MG63 (cell line): ENCODE measurements around the gene GCH1. TPM values are rescaled to one million over a fixed set of nuclear protein-coding genes. Genes with fewer than 3 reads are reported as not detected.

Experiments used
- DNase-seq: peaks from one replicate; pipeline ENCODE4 v3.0.0-alpha.2; 2020
- H3K27me3 ChIP-seq: fragments of 250-450 bp; sonication (Bioruptor Pico); 2 replicates; pipeline ENCODE4 v1.5.1; 2020; ENCODE audit warnings: mild to moderate bottlenecking, moderate library complexity
- H3K36me3 ChIP-seq: fragments of 250-450 bp; sonication (Bioruptor Pico); 2 replicates; pipeline ENCODE4 v1.5.1; 2020; ENCODE audit warnings: mild to moderate bottlenecking, moderate library complexity
- H3K4me3 ChIP-seq: fragments of 250-450 bp; sonication (Bioruptor Pico); 2 replicates; pipeline ENCODE4 v1.5.1; 2020; ENCODE audit warnings: mild to moderate bottlenecking, moderate library complexity
- H3K9me3 ChIP-seq: fragments of 250-450 bp; sonication (Bioruptor Pico); 2 replicates; pipeline ENCODE4 v1.5.1; 2020; ENCODE audit warnings: mild to moderate bottlenecking, moderate library complexity
- total RNA-seq: library from RNA; depleted of rRNA; stranded (reverse); fragments of >200 nt; shearing (Covaris generic); gene quantifications from 2 replicates; pipeline ENCODE4 v1.2.3, GENCODE V29; 2014; ENCODE audit warnings: low replicate concordance

The GCH1 gene
- total RNA-seq, 1 experiment from 2014 or later, result 1.1 TPM

- H3K9me3 ChIP-seq, result no peaks in the 10 kb centered on the region
- no peak for DNase-seq
- H3K27me3 ChIP-seq, result no peaks in the 10 kb centered on the region
- H3K4me3 ChIP-seq, result no peak overlapping the region
- no peaks in the 10 kb centered on the region for H3K36me3 ChIP-seq
Observed at GRCh38 chr14:54817506-54817905, 85.1 kb downstream of the GCH1 start.

- no peak overlapping the region for H3K4me3 ChIP-seq
- no peaks in the 10 kb centered on the region for H3K27me3 ChIP-seq
- no peak for DNase-seq
- H3K9me3 ChIP-seq, result no peaks in the 10 kb centered on the region
- no peaks in the 10 kb centered on the region for H3K36me3 ChIP-seq
Observed at GRCh38 chr14:54816450-54816849, 86.2 kb downstream of the GCH1 start.

- H3K4me3 ChIP-seq, result no peak overlapping the region
- H3K36me3 ChIP-seq, result no peaks in the 10 kb centered on the region
- H3K27me3 ChIP-seq, result no peaks in the 10 kb centered on the region
- DNase-seq, result no peak
- no peaks in the 10 kb centered on the region for H3K9me3 ChIP-seq
Observed at GRCh38 chr14:54815515-54815914, 87.1 kb downstream of the GCH1 start.

GRCh38 chr14:54815016-54815415 is 87.6 kb downstream of the GCH1 start:
- peak; percentile 84 for DNase-seq
- Histone ChIP-seq H3K9me3 (no peaks in the 10 kb centered on the region), H3K27me3 (no peaks in the 10 kb centered on the region), H3K36me3 (no peaks in the 10 kb centered on the region), H3K4me3 (peak overlapping the region; percentile 9; the same call in 1 of the 2 replicates)

- no peaks in the 10 kb centered on the region for H3K36me3 ChIP-seq
- DNase-seq, result peak; percentile 34
- H3K9me3 ChIP-seq, result no peaks in the 10 kb centered on the region
- no peak overlapping the region for H3K4me3 ChIP-seq
- no peaks in the 10 kb centered on the region for H3K27me3 ChIP-seq
Observed at GRCh38 chr14:54814076-54814475, 88.5 kb downstream of the GCH1 start.

GRCh38 chr14:54813081-54813480 is 89.5 kb downstream of the GCH1 start:
- Histone ChIP-seq H3K4me3 (no peak overlapping the region), H3K36me3 (no peaks in the 10 kb centered on the region), H3K27me3 (no peaks in the 10 kb centered on the region)

GRCh38 chr14:54812617-54813016 is 90.0 kb downstream of the GCH1 start:
- H3K4me3 ChIP-seq, result no peak overlapping the region
- H3K36me3 ChIP-seq, result no peaks in the 10 kb centered on the region
- no peaks in the 10 kb centered on the region for H3K9me3 ChIP-seq
- no peaks in the 10 kb centered on the region for H3K27me3 ChIP-seq
- no peak for DNase-seq

More at GRCh38 chr14:54813081-54813480, 89.5 kb downstream of the GCH1 start:
- no peaks in the 10 kb centered on the region for H3K9me3 ChIP-seq
- DNase-seq, result no peak

- Histone ChIP-seq H3K4me3 (no peak overlapping the region), H3K36me3 (no peaks in the 10 kb centered on the region), H3K9me3 (no peaks in the 10 kb centered on the region), H3K27me3 (no peaks in the 10 kb centered on the region)
- no peak for DNase-seq
Observed at GRCh38 chr14:54809767-54810166, 92.9 kb downstream of the GCH1 start.

- Histone ChIP-seq H3K27me3 (no peaks in the 10 kb centered on the region), H3K4me3 (no peak overlapping the region), H3K9me3 (no peaks in the 10 kb centered on the region), H3K36me3 (no peaks in the 10 kb centered on the region)
- no peak for DNase-seq
Observed at GRCh38 chr14:54808326-54809161, 94.1 kb downstream of the GCH1 start.

- Histone ChIP-seq H3K4me3 (no peak overlapping the region), H3K36me3 (no peaks in the 10 kb centered on the region), H3K9me3 (no peaks in the 10 kb centered on the region), H3K27me3 (no peaks in the 10 kb centered on the region)
- no peak for DNase-seq
Observed at GRCh38 chr14:54807881-54808280, 94.7 kb downstream of the GCH1 start.

GRCh38 chr14:54807428-54807827 is 95.2 kb downstream of the GCH1 start:
- H3K4me3 ChIP-seq, result no peak overlapping the region
- no peaks in the 10 kb centered on the region for H3K9me3 ChIP-seq
- H3K27me3 ChIP-seq, result no peaks in the 10 kb centered on the region
- no peak for DNase-seq
- no peaks in the 10 kb centered on the region for H3K36me3 ChIP-seq

GRCh38 chr14:54806616-54807015 is 96.0 kb downstream of the GCH1 start:
- no peaks in the 10 kb centered on the region for H3K36me3 ChIP-seq
- no peak for DNase-seq
- H3K4me3 ChIP-seq, result no peak overlapping the region
- no peaks in the 10 kb centered on the region for H3K9me3 ChIP-seq
- no peaks in the 10 kb centered on the region for H3K27me3 ChIP-seq

- DNase-seq, result peak; percentile 65
- H3K4me3 ChIP-seq, result no peak overlapping the region
- H3K27me3 ChIP-seq, result no peaks in the 10 kb centered on the region
- no peaks in the 10 kb centered on the region for H3K9me3 ChIP-seq
- H3K36me3 ChIP-seq, result no peaks in the 10 kb centered on the region
Observed at GRCh38 chr14:54805445-54806322, 96.9 kb downstream of the GCH1 start.

GRCh38 chr14:54805070-54805444 is 97.6 kb downstream of the GCH1 start:
- Histone ChIP-seq H3K4me3 (no peak overlapping the region), H3K27me3 (no peaks in the 10 kb centered on the region), H3K9me3 (no peaks in the 10 kb centered on the region), H3K36me3 (no peaks in the 10 kb centered on the region)
- no peak for DNase-seq

- Histone ChIP-seq H3K27me3 (no peaks in the 10 kb centered on the region), H3K36me3 (no peaks in the 10 kb centered on the region), H3K4me3 (no peak overlapping the region), H3K9me3 (no peaks in the 10 kb centered on the region)
- DNase-seq, result no peak
Observed at GRCh38 chr14:54804538-54805041, 98.0 kb downstream of the GCH1 start.

- Histone ChIP-seq H3K4me3 (no peak overlapping the region), H3K9me3 (no peaks in the 10 kb centered on the region), H3K27me3 (no peaks in the 10 kb centered on the region), H3K36me3 (no peaks in the 10 kb centered on the region)
- DNase-seq, result no peak
Observed at GRCh38 chr14:54803926-54804537, 98.6 kb downstream of the GCH1 start.

- H3K27me3 ChIP-seq, result no peaks in the 10 kb centered on the region
- H3K9me3 ChIP-seq, result no peaks in the 10 kb centered on the region
- no peaks in the 10 kb centered on the region for H3K36me3 ChIP-seq
- no peak for DNase-seq
- H3K4me3 ChIP-seq, result no peak overlapping the region
Observed at GRCh38 chr14:54803396-54803795, 99.2 kb downstream of the GCH1 start.
